HFFc6 (cell line): ENCODE results near the gene RAPSN. TPM values are rescaled to one million over a fixed set of nuclear protein-coding genes. Genes with fewer than 3 reads are reported as not detected.

Experiments
- DNase-seq: peaks from one replicate; pipeline ENCODE4 v3.0.0-alpha.2; 2018
- H3K27ac Mint-ChIP-seq: 2 replicates; pipeline ENCODE4 v1.8.0; 2020; ENCODE audit warnings: mild to moderate bottlenecking, mixed read lengths
- H3K27me3 Mint-ChIP-seq: 2 replicates; pipeline ENCODE4 v1.8.0; 2021; ENCODE audit warnings: mild to moderate bottlenecking, moderate library complexity, mixed read lengths; ENCODE audit not compliant: insufficient read depth
- H3K36me3 Mint-ChIP-seq: 2 replicates; pipeline ENCODE4 v1.8.0; 2021; ENCODE audit warnings: low read depth, mixed read lengths
- H3K4me1 Mint-ChIP-seq: 2 replicates; pipeline ENCODE4 v1.8.0; 2020; ENCODE audit warnings: low read depth, mixed read lengths
- H3K4me3 Mint-ChIP-seq: 2 replicates; pipeline ENCODE4 v1.8.0; 2020; ENCODE audit warnings: mild to moderate bottlenecking, moderate library complexity, mixed read lengths
- H3K9me3 Mint-ChIP-seq: 2 replicates; pipeline ENCODE4 v1.8.0; 2020; ENCODE audit warnings: mild to moderate bottlenecking, mixed read lengths
- CTCF ChIP-seq: fragments of 200-600 bp; sonication (generic); IDR thresholded peaks from 2 replicates; pipeline ENCODE4 v1.5.0; 2021; ENCODE audit warnings: antibody characterized with exemption, mild to moderate bottlenecking
- total RNA-seq, 6 experiments: library from RNA; stranded (reverse); fragmentation: NEBNext Ultra II Directional; extraction: Animal tissue kit (Norgen Biotek cat#: 25700); gene quantifications; 2 replicates in 1 of 6; 3 replicates in 5 of 6; pipeline ENCODE4 v1.2.3, GENCODE V29; 2021

Gene RAPSN
- total RNA-seq, 6 experiments from 2014 or later, result 0.22 TPM; not detected in 5

- Mint-ChIP-seq H3K27me3 (peaks cover 6% of the 10 kb centered on the region), H3K4me3 (no peak overlapping the region), H3K4me1 (peaks cover 60% of the 10 kb centered on the region), H3K9me3 (no peaks in the 10 kb centered on the region), H3K27ac (no peak overlapping the region), H3K36me3 (peaks cover 19% of the 10 kb centered on the region; the same call in 1 of the 2 replicates)
- peak; percentile 91 for TF ChIP-seq CTCF
- DNase-seq, result peak; percentile 39
Measured at GRCh38 chr11:47411884-47412746, 36.8 kb downstream of the RAPSN start.

- DNase-seq, result no peak
- Mint-ChIP-seq H3K4me3 (peak overlapping the region; percentile 94), H3K4me1 (peaks cover 51% of the 10 kb centered on the region), H3K36me3 (peaks cover 19% of the 10 kb centered on the region; the same call in 1 of the 2 replicates), H3K27ac (peak overlapping the region; percentile 21; the same call in 1 of the 2 replicates), H3K27me3 (peaks cover 3% of the 10 kb centered on the region), H3K9me3 (no peaks in the 10 kb centered on the region)
- TF ChIP-seq CTCF, result no peak
Measured at GRCh38 chr11:47410370-47411264, 38.3 kb downstream of the RAPSN start.

- H3K36me3 Mint-ChIP-seq, result peaks cover 13% of the 10 kb centered on the region; the same call in 1 of the 2 replicates
- H3K4me1 Mint-ChIP-seq, result peaks cover 45% of the 10 kb centered on the region
- peak overlapping the region; percentile 97 for H3K27ac Mint-ChIP-seq
- no peak for TF ChIP-seq CTCF
- H3K27me3 Mint-ChIP-seq, result peaks cover 3% of the 10 kb centered on the region; the same call in 1 of the 2 replicates
- H3K9me3 Mint-ChIP-seq, result no peaks in the 10 kb centered on the region
- peak; percentile 56 for DNase-seq
- peak overlapping the region; percentile 94 for H3K4me3 Mint-ChIP-seq
Measured at GRCh38 chr11:47409440-47410369, 39.2 kb downstream of the RAPSN start.

- Mint-ChIP-seq H3K4me3 (peak overlapping the region; percentile 94), H3K4me1 (peaks cover 38% of the 10 kb centered on the region), H3K36me3 (peaks cover 8% of the 10 kb centered on the region; the same call in 1 of the 2 replicates), H3K27ac (peak overlapping the region; percentile 97), H3K9me3 (no peaks in the 10 kb centered on the region), H3K27me3 (peaks cover 3% of the 10 kb centered on the region; the same call in 1 of the 2 replicates)
- no peak; the same call in 1 of the 2 replicates for TF ChIP-seq CTCF
- DNase-seq, result peak; percentile 86
Measured at GRCh38 chr11:47408598-47409439, 40.1 kb downstream of the RAPSN start.
